T1000 (cell line): ENCODE data around the gene RASD2.
"Not testable (repeated sequence)": the region's sequence is repeated elsewhere in the genome, so short reads cannot be mapped to it uniquely, and the experiment has no call there.

Source experiments
- DNase-seq: peaks from one replicate; lab custom pipeline; 2025; ENCODE audit warnings: mixed read lengths; lab: John Stamatoyannopoulos, UW

The RASD2 gene, protein sequence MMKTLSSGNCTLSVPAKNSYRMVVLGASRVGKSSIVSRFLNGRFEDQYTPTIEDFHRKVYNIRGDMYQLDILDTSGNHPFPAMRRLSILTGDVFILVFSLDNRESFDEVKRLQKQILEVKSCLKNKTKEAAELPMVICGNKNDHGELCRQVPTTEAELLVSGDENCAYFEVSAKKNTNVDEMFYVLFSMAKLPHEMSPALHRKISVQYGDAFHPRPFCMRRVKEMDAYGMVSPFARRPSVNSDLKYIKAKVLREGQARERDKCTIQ

DNA sequence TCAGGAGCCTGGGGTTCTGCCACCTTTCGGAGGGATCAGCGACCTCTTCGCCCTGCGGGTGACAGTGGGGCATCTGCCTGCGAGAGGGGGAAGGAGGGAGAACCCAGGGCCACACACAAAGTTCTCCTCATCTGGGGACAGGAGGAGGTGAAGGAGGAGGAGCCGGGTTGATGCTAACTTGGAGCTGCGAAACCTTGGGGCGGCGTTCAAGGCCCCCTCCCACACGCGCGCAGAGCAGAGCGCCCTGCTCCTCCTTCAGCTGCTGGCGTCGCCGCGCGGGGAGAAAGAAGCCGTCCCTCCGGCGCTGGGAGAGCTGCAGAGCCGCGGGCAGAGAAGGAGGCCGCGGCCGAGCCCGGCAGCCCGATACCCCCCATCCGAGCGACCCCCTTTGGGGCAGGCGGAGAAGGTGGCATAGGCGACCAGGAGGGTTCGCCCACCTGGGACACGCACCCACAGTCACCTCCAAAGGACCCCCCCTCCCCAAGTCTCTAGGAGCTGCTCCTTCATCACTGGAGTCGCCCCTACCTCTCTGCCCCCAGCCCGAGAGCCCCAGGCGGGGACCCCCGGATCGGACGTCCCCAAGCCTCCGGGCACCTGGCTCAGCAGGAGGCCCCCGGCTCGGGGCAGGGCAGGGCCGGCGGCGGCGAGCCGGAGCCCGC is at the start of gene RASD2:
Gene RASD2, plus strand, starts transcription at position 237 of the 659 bp plus-strand sequence. CDS start 5,979 bp downstream, outside the sequence.
- peak; percentile 56 for DNase-seq

- DNase-seq, result not testable (repeated sequence)
These were observed 49.3 kb upstream of the RASD2 start for GRCh38 chr22:35491061-35491907.

DNA sequence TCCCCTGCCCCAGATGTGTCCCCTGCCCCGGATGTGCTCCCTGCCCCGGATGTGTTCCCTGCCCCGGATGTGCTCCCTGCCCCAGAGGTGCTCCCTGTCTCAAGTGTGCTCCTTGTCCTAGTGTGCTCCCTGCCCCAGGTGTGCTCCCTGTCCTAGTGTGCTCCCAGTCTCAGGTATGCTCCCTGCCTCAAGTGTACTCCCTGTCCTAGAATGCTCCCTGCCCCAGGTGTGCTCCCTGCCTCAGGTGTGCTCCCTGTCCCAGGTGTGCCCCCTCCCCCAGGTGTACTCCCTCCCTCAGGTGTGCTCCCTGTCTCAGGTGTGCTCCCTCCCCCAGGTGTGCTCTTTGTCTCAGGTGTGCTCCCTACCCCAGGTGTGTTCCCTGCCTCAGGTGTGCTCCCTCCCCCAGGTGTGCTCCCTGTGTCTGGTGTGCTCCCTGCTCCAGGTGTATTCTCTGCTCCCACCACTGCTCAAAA is 48.7 kb upstream of the RASD2 start:
- peak; percentile 51 for DNase-seq

GRCh38 chr22:35493074-35493473 is 47.6 kb upstream of the RASD2 start:
- no peak for DNase-seq

DNA sequence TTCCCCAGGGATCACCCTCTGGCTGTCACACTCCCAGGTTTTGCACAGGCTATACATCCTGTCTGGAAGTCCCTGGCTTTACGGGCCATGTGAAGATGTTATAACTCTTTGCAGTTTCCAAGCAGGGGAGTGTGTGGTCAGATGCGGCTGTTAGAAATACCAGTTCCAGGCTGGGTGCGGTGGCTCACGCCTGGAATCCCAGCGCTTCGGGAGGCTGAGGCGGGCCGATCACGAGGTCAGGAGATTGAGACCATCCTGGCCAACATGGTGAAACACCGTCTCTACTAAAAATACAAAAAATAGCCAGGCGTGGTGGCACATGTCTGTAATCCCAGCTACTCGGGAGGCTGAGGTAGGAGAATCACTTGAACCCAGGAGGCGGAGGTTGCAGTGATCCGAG is 44.9 kb upstream of the RASD2 start:
- DNase-seq, result not testable (repeated sequence)

- no peak for DNase-seq
These were observed 43.8 kb upstream of the RASD2 start for GRCh38 chr22:35496768-35497312.

DNA sequence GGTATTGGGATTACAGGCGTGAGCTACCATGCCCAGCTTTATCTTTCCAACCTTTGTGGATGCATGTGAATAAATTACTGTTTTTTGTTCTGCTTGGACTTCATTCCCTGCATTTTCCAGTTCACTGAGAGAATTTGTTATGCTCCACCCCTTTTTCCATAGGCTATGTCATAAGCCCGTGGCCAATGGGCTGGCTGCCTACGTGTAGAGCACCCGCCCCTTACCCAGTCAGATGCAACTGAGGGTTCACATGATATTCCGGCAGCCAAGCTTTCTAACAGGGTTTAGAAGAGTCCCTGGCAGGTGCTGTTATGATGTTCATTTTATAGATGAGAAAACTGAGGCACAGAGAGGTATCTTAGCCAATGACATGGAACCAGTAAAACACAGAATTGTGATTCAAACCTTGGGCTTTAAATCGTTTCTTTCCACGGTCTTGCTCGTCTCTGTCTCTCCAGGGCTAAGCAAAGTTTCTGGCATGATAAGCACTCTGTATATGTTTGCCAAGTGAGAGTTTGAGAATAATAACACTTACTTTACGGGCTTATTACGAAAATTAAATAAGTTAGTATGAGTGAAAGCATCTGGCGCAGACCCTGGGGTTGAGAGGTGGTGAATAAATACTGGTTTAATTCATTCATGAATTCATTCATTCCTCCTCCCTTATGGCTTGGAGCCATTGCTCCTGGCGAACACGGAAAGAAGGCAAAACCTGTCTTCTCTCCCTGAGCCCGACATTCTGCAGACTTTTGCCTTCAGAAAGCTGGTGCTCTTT is 42.4 kb upstream of the RASD2 start:
- DNase-seq, result no peak

DNA sequence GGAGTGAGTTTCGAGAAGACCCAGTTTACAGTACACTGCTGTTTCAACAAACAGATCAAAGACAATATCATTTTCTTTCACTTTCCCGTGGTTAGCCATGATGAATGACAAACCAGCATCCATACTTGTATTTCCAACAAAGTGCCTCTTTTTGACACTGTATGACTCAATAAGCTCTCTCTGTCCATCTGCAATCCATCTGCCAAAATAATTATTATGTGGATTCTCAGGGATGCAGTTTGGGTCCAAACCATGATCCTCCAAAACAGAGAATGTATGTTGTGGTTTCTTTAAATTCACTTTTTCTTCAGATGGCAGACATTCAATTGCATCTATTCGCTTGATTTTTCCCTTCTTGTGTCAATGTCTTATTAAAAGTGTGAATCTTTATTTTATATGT is 37.8 kb upstream of the RASD2 start:
- DNase-seq, result no peak

DNA sequence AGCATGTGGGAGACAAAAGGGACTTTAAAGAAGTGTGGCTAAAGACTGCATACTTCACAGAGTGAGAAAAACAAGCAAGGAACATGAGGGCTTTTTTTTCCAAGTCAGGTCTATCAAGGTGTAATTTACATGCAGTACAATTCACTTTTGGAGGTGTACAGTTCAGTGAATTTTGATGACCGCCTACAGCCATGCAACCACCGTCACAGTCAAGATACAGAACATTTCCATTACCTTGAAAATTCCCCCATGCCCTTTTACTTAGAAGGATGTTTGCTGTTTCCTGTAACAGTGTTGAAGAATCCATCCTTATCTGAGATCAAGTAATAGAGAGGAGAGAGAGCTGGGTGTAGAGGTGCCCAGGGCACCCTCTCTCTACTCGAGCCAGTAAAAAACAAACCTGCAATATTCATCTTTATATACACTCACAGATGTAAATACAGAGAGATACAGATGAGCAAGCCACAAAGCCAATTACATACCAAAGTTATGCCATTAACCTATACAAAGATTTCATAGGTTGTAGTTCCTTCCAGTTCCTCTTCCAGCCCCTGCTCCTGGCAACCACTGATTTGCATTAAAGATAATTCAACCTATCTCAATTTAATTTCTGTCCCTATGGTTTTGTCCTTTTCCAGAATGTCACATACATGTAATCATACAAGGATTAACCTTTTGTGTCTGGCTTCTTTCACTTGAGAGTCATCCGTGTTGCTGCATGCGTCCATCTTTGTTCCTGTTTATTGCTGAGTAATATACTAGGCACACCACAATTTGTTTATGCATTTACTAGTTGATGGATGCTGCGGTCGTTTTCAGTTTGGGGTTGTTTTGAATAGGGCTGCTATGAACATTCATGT is 35.0 kb upstream of the RASD2 start:
- DNase-seq, result no peak

- DNase-seq, result no peak
These were observed 34.4 kb upstream of the RASD2 start for GRCh38 chr22:35506259-35506570.

DNA sequence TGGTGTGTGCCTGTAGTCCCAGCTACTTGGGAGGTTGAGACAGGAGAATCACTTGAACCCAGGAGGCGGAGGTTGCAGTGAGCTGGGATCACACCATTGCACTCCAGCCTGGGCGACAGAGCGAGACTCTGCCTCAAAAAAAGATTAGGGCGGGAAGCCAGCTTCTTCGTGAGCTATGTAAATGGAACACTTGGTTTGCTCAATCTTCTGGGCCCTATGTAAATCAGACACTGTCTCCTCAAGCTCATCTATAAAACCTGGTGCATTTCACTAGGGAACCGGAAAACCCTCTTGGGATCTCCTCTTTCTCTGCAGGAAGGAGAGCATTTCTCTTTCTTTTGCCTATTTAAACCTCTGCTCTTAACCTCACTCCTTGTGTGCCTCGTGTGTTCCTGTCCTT is 32.8 kb upstream of the RASD2 start:
- not testable (repeated sequence) for DNase-seq

GRCh38 chr22:35509451-35509850 is 31.2 kb upstream of the RASD2 start:
- DNase-seq, result no peak

DNA sequence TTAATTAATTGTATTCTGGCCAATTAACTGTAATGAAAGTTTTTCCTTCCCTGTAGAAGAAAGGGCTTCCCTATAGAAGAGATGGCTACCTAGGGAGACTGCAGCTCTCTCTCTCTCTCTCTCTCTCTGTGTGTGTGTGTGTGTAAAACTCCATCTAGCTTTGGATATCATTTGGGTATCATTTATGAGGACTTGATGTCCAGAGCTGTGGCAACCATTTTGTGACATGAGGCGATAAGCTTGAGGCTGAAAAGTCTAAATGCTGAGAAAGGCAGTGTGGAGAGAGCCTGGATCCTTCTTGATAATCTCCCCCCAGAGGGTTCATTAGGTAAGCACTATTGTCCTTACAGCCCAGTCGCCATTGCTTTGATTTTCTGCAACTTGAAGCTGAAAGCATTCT is 30.7 kb upstream of the RASD2 start:
- no peak for DNase-seq

- DNase-seq, result no peak
These were observed 30.1 kb upstream of the RASD2 start for GRCh38 chr22:35510481-35510934.

- DNase-seq, result no peak
These were observed 29.7 kb upstream of the RASD2 start for GRCh38 chr22:35510951-35511350.

- no peak for DNase-seq
These were observed 26.3 kb upstream of the RASD2 start for GRCh38 chr22:35514366-35514765.

- DNase-seq, result not testable (repeated sequence)
These were observed 24.7 kb upstream of the RASD2 start for GRCh38 chr22:35515952-35516351.

- no peak for DNase-seq
These were observed 23.9 kb upstream of the RASD2 start for GRCh38 chr22:35516723-35517122.

DNA sequence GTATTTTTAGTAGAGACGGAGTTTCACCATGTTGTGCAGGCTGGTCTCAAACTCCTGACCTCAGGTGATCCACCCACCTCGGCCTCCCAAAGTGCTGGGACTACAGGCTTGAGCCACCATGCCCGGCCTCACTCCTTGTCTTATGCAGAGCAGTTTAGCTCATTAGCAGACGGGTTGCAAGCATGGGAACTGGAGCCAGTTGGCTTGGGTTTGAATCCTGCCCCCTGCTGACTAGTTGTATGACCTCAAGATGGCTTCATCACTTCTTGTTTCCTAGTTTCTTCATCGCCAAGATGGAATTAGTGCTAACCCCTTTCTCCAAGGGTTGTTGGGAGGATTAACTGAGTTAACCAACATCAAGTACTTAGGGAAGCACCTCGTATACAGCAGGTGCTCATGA is 23.4 kb upstream of the RASD2 start:
- DNase-seq, result no peak

- DNase-seq, result no peak
These were observed 22.7 kb upstream of the RASD2 start for GRCh38 chr22:35517769-35518530.
